ENCODE results near the gene RANBP3. TPM values are rescaled to one million over a fixed set of nuclear protein-coding genes. Genes with fewer than 3 reads are reported as not detected.

RANBP3 gene
- total RNA-seq, 2 donors from 2014 or later: 96.5 to 119 TPM

DNA sequence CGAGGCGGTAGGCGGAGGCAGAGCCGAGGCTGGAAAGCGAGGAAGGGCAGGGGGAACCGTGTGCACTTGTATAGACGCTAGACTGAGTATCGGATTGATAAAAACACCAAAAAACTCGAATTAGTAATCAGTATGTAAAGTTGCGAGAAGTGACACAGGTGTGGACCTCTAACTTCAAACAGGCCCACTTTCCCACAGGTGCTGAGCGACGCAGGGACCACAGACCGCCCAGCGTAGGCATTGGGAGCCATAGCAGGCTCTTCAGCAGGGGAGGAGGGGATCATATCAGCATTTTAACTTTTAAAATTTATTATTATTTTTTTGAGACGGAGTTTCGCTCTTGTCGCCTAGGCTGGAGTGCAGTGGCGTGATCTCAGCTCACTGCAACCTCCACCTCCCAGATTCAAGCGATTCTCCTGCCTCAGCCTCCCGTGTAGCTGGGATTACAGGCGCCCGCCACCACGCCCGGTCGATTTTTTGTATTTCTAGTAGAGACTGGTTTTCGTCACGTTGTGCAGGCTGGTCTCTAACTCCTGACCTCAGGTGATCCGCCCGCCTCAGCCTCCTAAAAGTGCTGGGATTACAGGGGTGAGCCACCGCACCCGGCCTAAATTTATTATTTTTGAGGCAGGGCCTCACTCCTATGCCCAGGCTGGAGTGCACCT is 72.7 kb downstream of the RANBP3 start:
- H3K27ac Mint-ChIP-seq: no peak overlapping the region
- peak overlapping the region; percentile 95 for H3K4me3 Mint-ChIP-seq
- ATAC-seq: no peak
- no peaks in the 10 kb centered on the region for H3K36me3 Mint-ChIP-seq
- DNase-seq (ENCODE audit: low spot score): no peak
- no peaks in the 10 kb centered on the region for H3K27me3 Mint-ChIP-seq
- H3K9me3 Mint-ChIP-seq: no peaks in the 10 kb centered on the region
- H3K4me1 Mint-ChIP-seq (ENCODE audit: low read depth in 2 of 2): peaks cover 20 to 23% of the 10 kb centered on the region in 2 donors

DNA sequence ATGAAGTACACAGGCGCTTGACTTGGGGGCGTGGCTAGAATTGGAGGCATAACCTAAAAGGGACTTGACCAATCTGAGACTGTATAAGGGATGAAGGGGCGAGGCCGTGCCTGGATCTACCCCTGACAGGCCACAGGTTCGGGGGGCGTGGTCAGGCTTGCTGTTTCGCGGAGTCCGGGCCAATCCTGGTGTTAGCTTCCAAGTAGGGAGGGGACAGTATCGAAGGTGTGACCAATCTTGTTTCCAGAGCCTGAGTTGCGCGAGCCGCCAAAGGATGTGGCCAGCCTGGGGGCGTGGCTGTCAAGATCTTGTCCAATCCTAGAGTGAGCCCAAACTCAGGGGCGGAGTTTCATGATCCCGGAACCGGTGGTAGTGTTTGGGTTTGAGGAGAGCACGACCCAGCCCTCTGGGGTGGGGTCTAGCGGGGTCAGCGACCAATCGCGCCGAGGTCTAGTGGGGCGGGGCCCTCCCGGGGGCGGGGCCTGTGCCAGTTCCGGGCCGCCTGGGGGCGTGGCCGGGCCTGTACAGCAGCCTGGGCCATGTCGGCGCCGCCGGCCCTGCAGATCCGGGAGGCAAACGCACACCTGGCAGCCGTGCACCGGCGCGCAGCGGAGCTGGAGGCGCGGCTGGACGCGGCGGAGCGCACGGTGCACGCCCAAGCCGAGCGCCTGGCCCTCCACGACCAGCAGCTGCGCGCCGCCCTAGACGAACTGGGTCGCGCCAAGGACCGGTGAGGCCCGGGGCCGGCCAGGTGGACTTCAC is 73.4 kb downstream of the RANBP3 start, which contains the start of gene VMAC:
Gene VMAC, plus strand, starts transcription at position 521 of the 762 bp plus-strand sequence. Its CDS starts 19 bp downstream, at position 540.
- H3K4me3 Mint-ChIP-seq: peak within 1 kb of the TSS; percentile 95
- DNase-seq (ENCODE audit: low spot score) (peak; percentile 100), ATAC-seq (peak; percentile 89 to 90)
- no peaks in the 10 kb centered on the region for H3K36me3 Mint-ChIP-seq
- peak within 1 kb of the TSS; percentile 96 to 97 for H3K27ac Mint-ChIP-seq
- peaks cover 23% of the 10 kb centered on the region in 2 donors for H3K4me1 Mint-ChIP-seq (ENCODE audit: low read depth in 2 of 2)
- no peaks in the 10 kb centered on the region for H3K27me3 Mint-ChIP-seq
- no peaks in the 10 kb centered on the region for H3K9me3 Mint-ChIP-seq

DNA sequence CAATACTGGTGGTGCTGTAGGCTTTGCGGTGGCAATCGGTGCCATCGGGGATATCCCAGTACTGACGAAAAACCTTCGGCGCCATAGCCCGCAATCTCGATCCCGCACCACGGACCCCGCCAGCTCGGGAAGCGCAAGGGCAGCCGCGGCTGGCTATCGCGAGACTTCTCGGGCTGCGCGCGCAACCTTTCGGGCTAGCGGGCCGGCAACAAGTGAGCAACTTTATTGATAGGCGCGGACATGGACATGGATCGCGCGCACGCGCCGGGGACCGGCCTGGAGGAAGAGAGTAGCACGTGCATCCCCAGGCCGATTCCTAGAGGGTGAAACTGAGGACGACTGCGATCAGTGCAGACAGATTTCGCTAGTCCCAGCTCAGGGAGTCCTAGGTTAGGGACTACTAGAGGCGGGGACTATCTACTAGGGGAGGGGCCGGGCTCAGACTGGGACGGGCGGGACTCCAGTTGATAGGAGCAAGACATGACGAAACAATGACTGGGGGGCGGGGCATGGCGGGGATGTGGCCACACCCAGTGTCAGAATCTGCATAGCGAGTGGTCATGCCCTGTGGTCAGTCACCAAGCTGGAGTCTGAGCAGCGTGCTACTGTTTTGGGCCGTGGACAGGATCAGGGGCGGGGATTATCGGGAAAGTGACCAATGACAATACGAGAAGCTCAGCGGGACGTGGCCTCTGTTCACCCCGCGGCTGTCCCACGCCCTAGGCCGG is 74.2 kb downstream of the RANBP3 start, which contains the start of gene NDUFA11:
Gene NDUFA11, minus strand, starts transcription at position 167 of the 728 bp plus-strand sequence. Its CDS starts 82 bp downstream, at position 85.
- H3K4me3 Mint-ChIP-seq: peak within 1 kb of the TSS; percentile 95
- no peaks in the 10 kb centered on the region for H3K9me3 Mint-ChIP-seq
- ATAC-seq: peak; percentile 50 to 72
- peak; percentile 98 for DNase-seq (ENCODE audit: low spot score)
- no peaks in the 10 kb centered on the region for H3K36me3 Mint-ChIP-seq
- no peaks in the 10 kb centered on the region for H3K27me3 Mint-ChIP-seq
- H3K4me1 Mint-ChIP-seq (ENCODE audit: low read depth in 2 of 2): peaks cover 23% of the 10 kb centered on the region in 2 donors
- H3K27ac Mint-ChIP-seq: peak within 1 kb of the TSS; percentile 96 to 97

DNA sequence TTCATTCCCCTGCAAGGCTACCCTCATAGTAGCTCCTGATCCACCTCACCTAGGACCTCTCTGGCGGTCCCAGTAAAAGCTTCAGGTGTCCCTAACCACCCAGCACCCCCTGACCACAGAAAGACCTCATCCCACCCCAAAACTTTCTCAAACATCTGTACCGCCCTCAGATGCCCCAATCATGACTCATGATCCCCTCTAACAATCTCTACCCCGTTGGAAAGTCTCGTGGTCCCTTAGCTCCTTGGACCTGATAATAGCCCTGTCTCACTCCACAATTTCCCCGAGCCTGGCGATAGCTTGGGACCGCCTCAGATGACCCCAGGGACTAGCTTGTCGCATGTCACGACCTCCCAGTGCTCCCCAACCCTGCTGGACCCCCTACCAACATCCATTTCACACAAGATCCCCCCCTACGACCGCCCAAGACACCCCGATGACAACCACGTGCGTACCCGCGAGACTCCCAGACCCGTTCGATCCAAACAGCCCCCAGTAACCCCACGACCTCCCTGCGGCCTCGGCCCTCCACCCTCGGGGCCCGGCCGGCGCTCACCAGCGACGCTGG is 74.8 kb downstream of the RANBP3 start:
- Mint-ChIP-seq H3K9me3 (no peaks in the 10 kb centered on the region), H3K27ac (peak overlapping the region; percentile 96 to 97), H3K36me3 (no peaks in the 10 kb centered on the region), H3K4me3 (peak overlapping the region; percentile 95), H3K27me3 (no peaks in the 10 kb centered on the region), H3K4me1 (ENCODE audit: low read depth in 2 of 2) (peaks cover 23% of the 10 kb centered on the region in 2 donors)
- ATAC-seq: no peak
- no peak for DNase-seq (ENCODE audit: low spot score)

DNA sequence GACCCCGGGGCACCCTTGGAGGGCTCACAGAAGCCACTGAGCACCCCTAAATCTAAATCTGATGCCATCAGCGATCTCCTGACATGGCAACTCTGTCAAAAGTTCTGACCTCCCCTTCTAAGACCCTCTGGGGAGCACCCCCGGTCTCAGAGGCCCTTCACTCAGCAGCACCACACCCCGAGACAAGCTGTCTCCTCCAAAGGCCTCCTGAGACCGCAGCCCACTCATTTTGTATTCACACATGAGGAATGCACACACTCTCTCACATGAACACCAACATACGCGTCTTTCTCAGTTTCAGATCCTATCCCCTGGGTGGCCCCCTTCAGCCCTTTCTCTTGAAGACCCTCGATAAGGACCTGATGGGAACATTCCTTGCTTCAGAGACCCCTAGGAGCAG is 77.0 kb downstream of the RANBP3 start:
- Mint-ChIP-seq H3K27ac (no peak overlapping the region), H3K36me3 (no peaks in the 10 kb centered on the region), H3K27me3 (no peaks in the 10 kb centered on the region), H3K4me3 (no peak overlapping the region), H3K4me1 (ENCODE audit: low read depth in 2 of 2) (peaks cover 17 to 18% of the 10 kb centered on the region in 2 donors), H3K9me3 (no peaks in the 10 kb centered on the region)
- no peak for ATAC-seq
- DNase-seq (ENCODE audit: low spot score): no peak

DNA sequence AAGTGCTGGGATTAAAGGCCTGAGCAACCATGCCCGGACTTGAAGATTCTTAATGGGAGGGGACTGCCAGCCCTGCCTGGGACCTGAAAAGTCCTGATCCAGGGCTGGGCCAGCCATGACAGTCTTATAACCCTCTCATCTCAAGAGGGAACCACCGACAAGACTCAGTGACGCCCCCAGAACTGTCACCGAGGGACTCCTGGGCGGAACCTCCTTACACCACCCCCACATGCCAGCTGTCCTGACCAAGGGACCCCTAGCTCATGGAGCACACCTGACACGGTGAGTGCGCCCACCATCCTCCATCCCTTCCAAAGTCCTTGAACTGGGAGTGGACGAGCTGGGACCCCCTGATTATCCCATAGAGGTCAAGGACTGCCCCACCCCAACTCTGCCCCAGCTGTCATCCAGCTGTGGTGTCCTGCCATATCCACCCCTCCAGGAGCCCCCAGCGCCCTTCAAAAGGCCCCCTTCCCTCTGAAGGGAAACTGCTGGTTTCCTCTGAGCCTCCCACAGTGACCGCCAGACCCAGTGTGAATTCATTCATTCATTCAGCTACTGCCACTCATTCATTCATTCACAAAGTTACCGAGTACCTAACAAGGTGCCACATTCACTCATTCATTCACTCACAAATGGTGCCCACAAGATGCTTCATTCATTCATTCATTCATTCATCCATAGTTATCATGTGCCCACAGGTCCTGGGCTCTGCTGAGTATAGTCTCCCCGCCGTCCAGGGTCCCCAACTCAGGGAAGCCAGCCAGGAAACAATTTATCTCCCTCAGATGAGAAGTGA is 78.0 kb downstream of the RANBP3 start:
- DNase-seq (ENCODE audit: low spot score) (no peak), ATAC-seq (no peak)
- Mint-ChIP-seq H3K4me3 (no peak overlapping the region), H3K9me3 (no peaks in the 10 kb centered on the region), H3K27me3 (no peaks in the 10 kb centered on the region), H3K36me3 (no peaks in the 10 kb centered on the region), H3K27ac (no peak overlapping the region), H3K4me1 (ENCODE audit: low read depth in 2 of 2) (peaks cover 17 to 18% of the 10 kb centered on the region in 2 donors)

DNA sequence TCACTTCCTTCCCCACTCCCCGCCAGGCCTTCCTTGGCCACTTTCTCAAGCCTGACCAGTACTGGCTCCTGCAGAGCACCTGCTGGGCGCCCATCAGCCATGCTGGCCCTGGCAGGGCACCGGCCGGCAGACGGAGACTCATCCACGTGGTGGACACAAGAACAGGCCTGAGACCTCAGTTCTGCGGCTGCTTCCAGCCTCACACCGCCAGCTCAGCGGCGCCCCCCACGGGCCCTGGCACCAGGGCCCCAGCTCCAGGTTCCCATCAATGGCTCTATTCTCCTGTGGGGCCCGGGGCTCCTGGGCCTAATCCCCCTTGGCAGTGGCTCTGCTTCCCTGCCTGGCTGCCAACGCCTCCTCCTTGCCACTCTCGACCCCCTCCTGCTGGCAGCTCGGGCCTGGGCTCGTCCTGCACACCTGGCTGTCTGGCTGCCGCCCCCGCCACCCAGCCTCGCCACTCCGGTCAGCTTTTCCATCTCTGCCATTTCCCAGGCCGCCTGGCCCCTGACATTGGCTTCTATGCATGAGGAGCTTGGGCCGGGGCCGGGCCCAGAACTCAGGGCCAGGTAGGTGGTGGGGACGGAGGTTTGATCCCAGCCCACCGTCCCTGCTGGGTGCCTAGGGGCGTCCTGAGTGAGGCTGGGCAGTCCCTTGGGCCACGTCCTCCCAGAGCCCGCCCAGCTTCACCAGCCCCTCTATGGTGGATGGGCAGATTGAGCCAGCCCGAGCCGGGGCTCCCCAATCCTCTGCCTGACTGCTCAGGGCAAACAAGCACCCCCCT is 80.6 kb downstream of the RANBP3 start:
- DNase-seq (ENCODE audit: low spot score): no peak
- Mint-ChIP-seq H3K27me3 (no peaks in the 10 kb centered on the region), H3K9me3 (no peaks in the 10 kb centered on the region), H3K36me3 (no peaks in the 10 kb centered on the region), H3K4me1 (ENCODE audit: low read depth in 2 of 2) (peaks cover 5 to 8% of the 10 kb centered on the region in 2 donors), H3K4me3 (no peak overlapping the region), H3K27ac (no peak overlapping the region)
- peak in 1 of 2 donors; percentile 7 for ATAC-seq

DNA sequence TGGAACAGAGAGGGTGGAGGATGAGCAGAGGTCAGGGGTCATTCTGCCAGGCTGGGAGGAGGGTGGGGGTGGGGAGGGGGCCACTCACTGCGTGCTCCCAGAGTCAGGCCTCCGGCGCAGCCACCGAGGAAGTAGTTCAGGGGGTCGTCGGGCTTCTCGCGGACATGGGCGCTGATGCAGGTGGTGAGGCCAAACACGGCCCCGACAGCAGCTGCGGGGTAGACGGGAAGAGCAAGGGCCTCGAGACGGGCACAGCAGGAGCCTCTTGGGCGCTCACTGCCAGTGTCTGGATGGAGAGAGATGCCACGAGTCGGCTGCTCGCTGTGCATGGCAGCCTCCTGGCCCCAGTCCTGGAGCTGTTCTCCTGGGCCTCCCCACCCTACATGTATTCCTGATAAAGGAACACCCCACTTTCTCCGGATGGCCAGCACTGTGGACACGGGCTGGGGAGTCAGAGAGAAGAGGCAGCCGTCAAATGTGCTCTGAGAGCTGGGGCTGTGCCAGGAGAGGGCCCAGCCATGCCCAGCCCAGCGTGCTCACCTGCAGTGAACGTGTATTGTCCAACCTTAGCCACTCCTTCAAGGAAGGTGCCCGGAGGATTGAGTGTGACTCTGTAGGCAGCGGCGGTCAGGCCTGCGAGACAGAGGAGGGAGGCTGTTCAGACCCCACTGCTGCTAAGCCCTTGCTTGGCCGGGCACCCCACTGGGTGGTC is 81.4 kb downstream of the RANBP3 start:
- no peaks in the 10 kb centered on the region for H3K9me3 Mint-ChIP-seq
- no peaks in the 10 kb centered on the region for H3K27me3 Mint-ChIP-seq
- no peak for DNase-seq (ENCODE audit: low spot score)
- no peak overlapping the region for H3K4me3 Mint-ChIP-seq
- H3K4me1 Mint-ChIP-seq (ENCODE audit: low read depth in 2 of 2): peaks cover 5 to 11% of the 10 kb centered on the region in 2 donors
- H3K27ac Mint-ChIP-seq: no peak overlapping the region
- no peak for ATAC-seq
- no peaks in the 10 kb centered on the region for H3K36me3 Mint-ChIP-seq

DNA sequence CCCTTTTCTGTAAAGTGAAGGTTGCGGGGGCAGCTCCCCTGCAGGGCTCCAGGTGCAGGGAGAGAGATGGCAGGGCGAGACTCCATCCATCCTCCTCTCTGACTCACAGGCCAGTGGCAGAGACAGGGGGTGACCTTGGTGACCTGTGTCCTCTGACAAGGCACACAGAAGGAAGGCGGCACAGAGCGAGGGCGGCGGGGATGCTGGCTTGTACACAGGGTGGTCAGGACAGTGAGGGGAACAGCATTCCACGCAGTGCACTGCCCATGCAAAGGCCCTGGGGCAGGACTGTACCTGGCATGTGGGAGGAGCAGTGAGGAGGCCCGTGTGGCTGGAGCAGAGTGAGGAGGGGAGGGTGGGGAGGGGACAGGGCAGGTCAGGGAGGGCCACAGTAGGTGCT is 82.0 kb downstream of the RANBP3 start:
- H3K9me3 Mint-ChIP-seq: no peaks in the 10 kb centered on the region
- no peak overlapping the region for H3K27ac Mint-ChIP-seq
- H3K27me3 Mint-ChIP-seq: no peaks in the 10 kb centered on the region

DNA sequence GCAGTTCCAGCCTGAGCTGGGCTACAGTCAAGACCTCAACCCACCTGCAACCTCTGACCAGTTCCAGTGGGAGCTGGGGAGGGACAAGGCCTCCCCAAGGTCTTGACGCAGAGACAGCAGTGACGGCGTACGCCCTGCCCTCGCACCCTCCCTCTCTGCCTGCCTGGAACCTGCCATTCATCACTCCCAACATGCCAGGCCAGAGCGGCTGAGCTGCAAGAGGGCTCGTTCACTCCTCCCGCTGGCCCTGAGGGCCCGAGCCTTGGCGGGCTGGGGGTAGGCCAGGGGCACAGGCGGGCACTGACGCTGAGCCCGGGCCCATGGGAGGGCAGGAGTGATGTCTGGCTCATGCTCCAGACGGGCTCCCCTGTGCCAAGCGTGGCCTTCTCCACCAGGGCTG is 82.5 kb downstream of the RANBP3 start:
- H3K4me1 Mint-ChIP-seq (ENCODE audit: low read depth in 2 of 2): peaks cover 0 to 7% of the 10 kb centered on the region in 2 donors
- ATAC-seq (no peak), DNase-seq (ENCODE audit: low spot score) (no peak)
- H3K27me3 Mint-ChIP-seq: no peaks in the 10 kb centered on the region
- H3K4me3 Mint-ChIP-seq: no peak overlapping the region
- no peak overlapping the region for H3K27ac Mint-ChIP-seq
- H3K9me3 Mint-ChIP-seq: no peaks in the 10 kb centered on the region
- no peaks in the 10 kb centered on the region for H3K36me3 Mint-ChIP-seq

More for the DNA sequence above, 82.0 kb downstream of the RANBP3 start:
- no peaks in the 10 kb centered on the region for H3K36me3 Mint-ChIP-seq
- no peak overlapping the region for H3K4me3 Mint-ChIP-seq
- H3K4me1 Mint-ChIP-seq (ENCODE audit: low read depth in 2 of 2): peaks cover under 1 to 7% of the 10 kb centered on the region in 2 donors
- ATAC-seq (no peak), DNase-seq (ENCODE audit: low spot score) (no peak)

DNA sequence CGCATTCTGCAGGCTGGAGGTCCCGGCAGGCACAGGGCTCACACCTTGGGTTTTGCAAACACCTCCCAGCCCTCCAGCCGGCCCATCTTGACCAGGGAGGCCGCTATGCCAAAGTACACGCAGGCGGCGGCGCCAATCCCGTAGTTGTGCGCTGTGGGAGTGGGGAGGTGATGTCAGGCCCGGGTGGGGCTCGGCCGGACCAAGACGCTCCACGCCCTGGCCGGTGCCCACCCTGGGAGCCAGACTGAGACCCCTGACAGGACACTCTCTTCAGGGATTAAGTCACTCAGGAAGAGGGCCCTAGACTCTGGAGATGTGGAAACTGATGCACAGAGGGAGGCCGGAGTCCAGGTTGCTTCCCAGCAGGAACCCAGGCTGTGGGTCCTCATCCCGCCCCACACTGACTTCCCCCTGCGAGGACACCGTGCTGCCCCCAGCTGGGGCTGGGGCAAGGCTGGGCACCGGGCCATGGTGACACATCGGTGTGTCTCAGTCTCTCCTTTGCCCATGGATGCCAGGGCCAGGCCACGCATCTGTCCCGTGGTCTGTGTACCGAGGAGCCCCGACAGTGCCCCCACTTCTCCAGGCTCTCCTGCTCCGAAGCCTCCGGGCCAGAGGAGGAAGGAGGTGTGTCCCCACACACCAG is 83.1 kb downstream of the RANBP3 start:
- ATAC-seq (no peak), DNase-seq (ENCODE audit: low spot score) (no peak)
- H3K9me3 Mint-ChIP-seq: no peaks in the 10 kb centered on the region
- H3K27ac Mint-ChIP-seq: no peak overlapping the region
- H3K4me1 Mint-ChIP-seq (ENCODE audit: low read depth in 2 of 2): peaks cover 0 to 3% of the 10 kb centered on the region in 2 donors
- no peaks in the 10 kb centered on the region for H3K36me3 Mint-ChIP-seq
- no peak overlapping the region for H3K4me3 Mint-ChIP-seq
- peaks cover 0 to under 1% of the 10 kb centered on the region in 2 donors for H3K27me3 Mint-ChIP-seq

All from natural killer cell treated with Interleukin-12 subunit alpha and Interleukin-12 subunit beta and Interleukin-15 and Interleukin-18, amount 100 ng/mL, for 72 hours (primary cell).